ENCODE measurements around the gene CNTRL. TPM values are rescaled to one million over a fixed set of nuclear protein-coding genes. Genes with fewer than 3 reads are reported as not detected.

CNTRL gene
- total RNA-seq, 1 donor from 2014 or later: 23.3 TPM

- TF ChIP-seq CTCF (IDR thresholded peaks at IDR 0.05; ENCODE audit: unreplicated experiment): no peak
- DNase-seq (ENCODE audit: low spot score in 2 of 2, unreplicated experiment in 2 of 2): no peak
- Mint-ChIP-seq H3K4me1 (peaks cover 17% of the 10 kb centered on the region), H3K27me3 (ENCODE audit: low read depth) (no peaks in the 10 kb centered on the region), H3K4me3 (no peak overlapping the region), H3K27ac (no peak overlapping the region), H3K9me3 (no peaks in the 10 kb centered on the region), H3K36me3 (peaks cover 38% of the 10 kb centered on the region)
These were observed 107.5 kb downstream of the CNTRL start for GRCh38 chr9:121182101-121182836.

GRCh38 chr9:121182989-121183388 lies 108.2 kb downstream of the CNTRL start:
- DNase-seq (ENCODE audit: low spot score in 2 of 2, unreplicated experiment in 2 of 2): no peak
- Mint-ChIP-seq H3K9me3 (no peaks in the 10 kb centered on the region), H3K4me1 (peaks cover 25% of the 10 kb centered on the region), H3K27ac (peak overlapping the region; percentile 91), H3K36me3 (peaks cover 38% of the 10 kb centered on the region), H3K27me3 (ENCODE audit: low read depth) (no peaks in the 10 kb centered on the region), H3K4me3 (no peak overlapping the region)
- no peak for TF ChIP-seq CTCF (IDR thresholded peaks at IDR 0.05; ENCODE audit: unreplicated experiment)

GRCh38 chr9:121183666-121184423 lies 109.1 kb downstream of the CNTRL start:
- H3K9me3 Mint-ChIP-seq: no peaks in the 10 kb centered on the region
- peaks cover 32% of the 10 kb centered on the region for H3K36me3 Mint-ChIP-seq
- no peak overlapping the region for H3K4me3 Mint-ChIP-seq
- DNase-seq (ENCODE audit: low spot score in 2 of 2, unreplicated experiment in 2 of 2): no peak
- peak overlapping the region; percentile 91 for H3K27ac Mint-ChIP-seq
- H3K4me1 Mint-ChIP-seq: peaks cover 28% of the 10 kb centered on the region
- no peaks in the 10 kb centered on the region for H3K27me3 Mint-ChIP-seq (ENCODE audit: low read depth)
- TF ChIP-seq CTCF (IDR thresholded peaks at IDR 0.05; ENCODE audit: unreplicated experiment): no peak

- H3K36me3 Mint-ChIP-seq: peaks cover 32% of the 10 kb centered on the region
- H3K9me3 Mint-ChIP-seq: no peaks in the 10 kb centered on the region
- peak overlapping the region; percentile 91 for H3K27ac Mint-ChIP-seq
- H3K4me3 Mint-ChIP-seq: no peak overlapping the region
- DNase-seq (ENCODE audit: low spot score in 2 of 2, unreplicated experiment in 2 of 2): no peak
- no peak for TF ChIP-seq CTCF (IDR thresholded peaks at IDR 0.05; ENCODE audit: unreplicated experiment)
- H3K4me1 Mint-ChIP-seq: peaks cover 30% of the 10 kb centered on the region
- no peaks in the 10 kb centered on the region for H3K27me3 Mint-ChIP-seq (ENCODE audit: low read depth)
These were observed 109.7 kb downstream of the CNTRL start for GRCh38 chr9:121184463-121184862.

- no peak for DNase-seq (ENCODE audit: low spot score in 2 of 2, unreplicated experiment in 2 of 2)
- Mint-ChIP-seq H3K27ac (peak overlapping the region; percentile 65), H3K4me1 (peaks cover 30% of the 10 kb centered on the region), H3K36me3 (peaks cover 32% of the 10 kb centered on the region), H3K27me3 (ENCODE audit: low read depth) (no peaks in the 10 kb centered on the region), H3K4me3 (no peak overlapping the region), H3K9me3 (no peaks in the 10 kb centered on the region)
- no peak for TF ChIP-seq CTCF (IDR thresholded peaks at IDR 0.05; ENCODE audit: unreplicated experiment)
These were observed 110.5 kb downstream of the CNTRL start for GRCh38 chr9:121185178-121185745.
